HL-60 (cell line): Measurements from ENCODE around the gene ABLIM1.

Experiments
- DNase-seq, 2 experiments: peaks; one replicate each; pipeline ENCODE4 v3.0.0-alpha.2; 2010 to 2020; ENCODE audit warnings: low read depth in 1 of 2, low spot score in 1 of 2
- H3K27ac ChIP-seq: fragments of 250-450 bp; sonication (Bioruptor Pico); replicated peaks from 2 replicates; pipeline ENCODE4 v1.5.1; 2020; ENCODE audit warnings: mild to moderate bottlenecking, moderate library complexity
- H3K27me3 ChIP-seq: fragments of 250-450 bp; sonication (Bioruptor Pico); 2 replicates; pipeline ENCODE4 v1.5.1; 2021; ENCODE audit warnings: mild to moderate bottlenecking, moderate library complexity; ENCODE audit not compliant: insufficient read depth, poor library complexity, severe bottlenecking
- H3K4me3 ChIP-seq: replicated peaks from 2 replicates; pipeline ENCODE4 v1.5.1; 2011; ENCODE audit warnings: mild to moderate bottlenecking, control low read depth, low read length; ENCODE audit not compliant: insufficient read depth
- CTCF ChIP-seq: IDR thresholded peaks from one replicate; pipeline ENCODE4 v1.5.1; 2011; ENCODE audit warnings: low read length, control low read depth, inconsistent platforms; ENCODE audit not compliant: insufficient read depth
- GABPA ChIP-seq: IDR thresholded peaks from 2 replicates; pipeline ENCODE4 v1.6.1; 2012; ENCODE audit warnings: low read depth
- POLR2AphosphoS5 ChIP-seq: IDR thresholded peaks from 2 replicates; pipeline ENCODE4 v1.6.1; 2012; ENCODE audit warnings: low read depth
- REST ChIP-seq: IDR thresholded peaks from 2 replicates; pipeline ENCODE4 v1.6.1; 2012; ENCODE audit warnings: low read depth; ENCODE audit not compliant: insufficient replicate concordance
- SPI1 ChIP-seq: IDR thresholded peaks from 2 replicates; pipeline ENCODE4 v1.6.1; 2012; ENCODE audit warnings: low read depth, mild to moderate bottlenecking, borderline replicate concordance

Gene ABLIM1

GRCh38 chr10:114432566-114433093 is 225.4 kb downstream of the ABLIM1 start:
- Histone ChIP-seq H3K27ac (no peak overlapping the region), H3K27me3 (no peaks in the 10 kb centered on the region), H3K4me3 (no peak overlapping the region)
- DNase-seq, result no peak
- TF ChIP-seq SPI1 (no peak), REST (no peak), POLR2AphosphoS5 (no peak), CTCF (no peak), GABPA (no peak)

GRCh38 chr10:114431414-114432135 is 226.5 kb downstream of the ABLIM1 start:
- TF ChIP-seq CTCF, result no peak
- TF ChIP-seq POLR2AphosphoS5, result no peak
- TF ChIP-seq GABPA, result no peak
- TF ChIP-seq SPI1, result no peak
- no peak for TF ChIP-seq REST
- H3K4me3 ChIP-seq, result no peak overlapping the region
- no peak for DNase-seq
- no peaks in the 10 kb centered on the region for H3K27me3 ChIP-seq
- no peak overlapping the region for H3K27ac ChIP-seq

GRCh38 chr10:114430688-114431413 is 227.2 kb downstream of the ABLIM1 start:
- Histone ChIP-seq H3K4me3 (no peak overlapping the region), H3K27me3 (no peaks in the 10 kb centered on the region), H3K27ac (no peak overlapping the region)
- no peak for TF ChIP-seq POLR2AphosphoS5
- TF ChIP-seq SPI1, result no peak
- TF ChIP-seq REST, result no peak
- TF ChIP-seq CTCF, result no peak
- no peak for TF ChIP-seq GABPA
- no peak for DNase-seq
